IPS DF 4.7 (cell line): ENCODE measurements around the gene HECTD3.
"Not testable (repeated sequence)": the region's sequence is repeated elsewhere in the genome, so short reads cannot be mapped to it uniquely, and the experiment has no call there.

Experiments
- DNase-seq: peaks from one replicate; pipeline ENCODE4 v3.0.0-alpha.2; 2013; ENCODE audit warnings: low spot score; ENCODE audit errors: extremely low read depth

The HECTD3 gene

DNA sequence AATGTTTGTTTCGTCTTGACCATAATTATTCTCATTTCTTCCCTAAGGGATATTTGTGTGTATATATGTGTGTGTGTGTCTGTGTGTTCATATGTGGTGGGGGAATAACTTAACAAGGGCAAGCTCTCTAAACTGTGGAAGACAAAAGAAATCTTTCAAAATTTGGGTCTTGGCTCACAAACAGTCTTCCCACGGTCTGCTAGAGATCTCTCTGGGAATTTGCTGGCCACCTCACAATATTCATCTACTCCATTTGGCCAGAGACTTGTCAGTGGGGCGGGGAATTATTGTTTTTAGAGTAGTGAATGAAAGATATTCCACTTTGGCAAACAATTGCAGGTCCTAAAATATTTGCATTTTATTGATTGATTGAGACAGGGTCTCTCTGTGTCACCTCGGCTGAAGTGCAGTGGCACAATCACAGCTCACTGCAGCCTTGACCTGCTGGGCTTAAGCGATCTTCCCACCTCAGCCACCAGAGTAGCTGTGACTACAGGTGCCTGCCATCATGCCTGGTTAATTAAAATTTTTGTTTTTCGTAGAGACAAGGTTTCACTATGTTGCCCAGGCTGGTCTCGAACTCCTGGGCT, 16.7 kb downstream of the HECTD3 start:
- DNase-seq = no peak

DNA sequence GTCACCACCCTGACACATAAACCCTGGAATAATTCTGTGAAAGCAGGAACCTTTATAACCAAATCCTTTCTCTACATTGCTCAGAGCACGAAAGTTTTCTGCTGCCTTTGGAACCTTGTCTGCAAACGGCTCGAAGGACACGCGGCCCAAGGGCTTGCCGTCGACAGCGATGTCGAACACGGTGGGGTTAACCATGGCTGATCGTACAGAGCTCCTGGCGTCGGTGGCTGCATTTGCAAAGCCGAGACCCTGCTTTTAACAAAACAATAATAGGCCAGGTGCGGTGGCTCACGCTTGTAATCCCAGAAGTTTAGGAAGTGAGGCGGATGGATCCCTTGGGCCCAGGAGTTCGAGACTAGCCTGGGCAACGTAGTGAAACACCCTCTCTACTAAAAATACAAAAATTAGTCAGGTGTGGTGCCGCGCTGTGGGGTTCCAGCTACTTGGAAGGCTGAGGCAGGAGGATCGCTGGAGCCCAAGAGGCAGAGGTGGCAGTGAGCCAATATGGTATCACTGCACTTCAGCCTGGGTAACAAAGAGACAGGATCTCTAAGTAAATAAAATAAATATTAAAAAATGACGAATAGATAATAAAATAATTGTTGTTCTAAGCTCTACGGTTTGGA, 22.5 kb downstream of the HECTD3 start:
- DNase-seq = no peak

DNA sequence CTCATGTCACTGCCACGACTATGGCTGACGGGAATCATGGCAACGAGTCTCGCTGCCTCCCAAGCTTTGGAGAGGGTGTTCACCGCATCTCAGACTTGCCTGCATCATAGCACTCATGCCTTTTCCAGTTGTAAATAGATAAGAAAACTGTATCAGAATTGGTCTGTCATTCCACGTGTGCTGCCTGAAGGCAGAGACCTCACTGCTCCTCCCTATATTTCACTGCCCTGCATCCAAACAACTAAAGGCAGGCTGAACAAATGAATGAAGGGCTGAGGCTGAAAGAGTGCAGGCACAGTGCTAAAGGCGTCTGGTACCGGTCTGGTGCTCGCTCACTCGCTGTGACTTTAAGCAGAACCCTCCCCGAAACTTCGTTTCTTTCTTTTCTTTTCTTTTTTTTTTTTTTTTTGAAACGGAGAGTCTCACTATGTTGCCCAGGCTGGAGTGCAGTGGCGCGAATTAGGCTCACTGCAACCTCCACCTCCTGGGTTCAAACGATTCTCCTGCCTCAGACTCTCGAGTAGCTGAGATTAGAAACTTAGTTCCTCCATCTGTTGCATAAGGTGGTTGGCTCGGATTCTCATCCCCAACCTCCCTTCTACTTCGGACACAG, 25.3 kb downstream of the HECTD3 start:
- no peak for DNase-seq

GRCh38 chr1:44977372-44977771, 33.8 kb downstream of the HECTD3 start:
- not testable (repeated sequence) for DNase-seq

DNA sequence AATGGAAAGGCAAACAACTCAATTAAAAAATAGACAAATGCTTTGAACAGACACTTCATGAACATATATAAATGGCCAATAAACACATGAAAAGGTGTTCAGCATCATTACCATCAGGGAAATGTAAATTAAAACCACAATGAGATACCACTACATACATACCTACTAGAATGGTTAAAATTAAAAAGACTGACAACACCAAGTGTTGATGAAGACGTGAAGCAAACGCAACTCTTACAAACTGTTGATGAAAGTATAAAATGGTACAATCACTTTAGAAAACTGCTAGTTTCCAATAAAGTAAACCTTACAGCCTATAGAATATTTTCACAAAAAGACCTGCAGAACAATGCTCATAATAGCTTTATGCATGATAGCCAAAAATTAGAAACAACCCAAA, 34.9 kb downstream of the HECTD3 start:
- no peak for DNase-seq

DNA sequence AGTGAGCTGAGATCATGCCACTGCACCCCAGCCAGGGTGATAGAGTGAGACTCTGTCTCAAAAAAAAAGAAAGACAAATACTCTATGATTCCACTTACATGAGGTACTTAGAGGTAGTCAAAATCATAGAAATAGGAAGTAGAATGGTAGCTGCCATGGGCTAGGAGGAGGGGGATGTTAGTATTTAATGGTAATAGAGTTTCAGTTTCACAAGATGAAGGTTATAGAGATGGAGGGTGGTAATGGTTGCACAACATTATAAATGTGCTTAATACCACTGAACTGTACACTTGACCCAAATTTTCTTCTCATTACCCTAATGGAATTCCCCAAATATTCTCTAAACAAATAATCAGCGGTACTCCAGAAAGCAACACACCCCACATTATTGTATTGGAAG, 37.5 kb downstream of the HECTD3 start:
- DNase-seq = no peak

GRCh38 chr1:44970317-44970716, 40.8 kb downstream of the HECTD3 start:
- no peak for DNase-seq

DNA sequence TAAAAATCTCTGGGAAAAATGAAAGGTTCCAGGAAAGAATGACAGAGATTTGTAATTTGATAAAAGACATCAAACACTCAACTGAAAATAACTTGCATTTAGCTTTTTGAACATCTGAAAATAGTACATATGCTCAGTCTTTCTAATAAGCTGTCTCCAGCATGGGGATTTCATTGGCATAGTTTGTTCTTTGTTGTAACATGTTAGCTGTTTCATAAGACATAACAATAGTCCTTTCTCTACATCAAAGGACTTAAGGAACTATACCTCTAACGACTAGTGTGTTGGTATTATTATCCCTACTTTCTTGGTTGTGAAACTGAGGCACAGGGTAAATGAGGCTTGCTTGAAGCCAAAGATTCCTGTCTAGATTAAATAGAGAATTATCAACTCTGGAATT, 46.7 kb downstream of the HECTD3 start:
- no peak for DNase-seq

DNA sequence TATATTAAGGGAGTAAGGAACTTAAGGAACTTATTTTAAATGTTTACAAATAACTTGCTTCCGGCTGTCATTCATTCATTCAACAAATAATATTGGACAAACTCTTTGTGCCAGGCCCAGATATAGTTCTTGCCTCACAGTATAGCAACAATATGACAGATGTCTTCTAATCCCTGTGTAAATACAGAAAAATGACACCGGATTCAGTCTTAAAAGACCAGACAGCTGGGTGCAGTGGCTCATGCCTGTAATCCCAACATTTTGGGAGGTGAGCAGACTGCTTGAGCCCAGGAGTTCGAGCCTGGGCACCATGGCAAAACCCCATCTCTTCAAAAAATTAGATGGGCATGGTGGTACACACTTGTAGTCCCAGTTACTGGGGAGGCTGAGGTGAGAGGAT, 48.4 kb downstream of the HECTD3 start:
- no peak for DNase-seq

DNA sequence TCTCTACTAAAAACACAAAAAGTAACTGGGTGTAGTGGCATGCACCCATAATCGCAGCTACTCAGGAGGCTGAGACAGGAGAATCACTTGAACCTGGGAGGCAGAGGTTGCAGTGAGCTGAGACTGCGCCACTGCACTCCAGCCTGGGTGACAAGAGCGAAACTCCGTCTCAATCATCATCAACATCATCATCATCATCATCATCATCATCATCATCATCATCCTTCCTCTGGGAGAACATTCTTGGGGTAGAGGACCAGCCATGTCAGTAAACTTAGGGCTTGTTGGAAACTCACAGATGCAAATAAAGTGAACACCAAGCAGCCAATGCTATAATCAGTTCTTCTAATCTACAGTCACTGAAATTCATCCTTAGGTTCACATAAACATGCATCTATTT, 49.1 kb downstream of the HECTD3 start:
- not testable (repeated sequence) for DNase-seq

DNA sequence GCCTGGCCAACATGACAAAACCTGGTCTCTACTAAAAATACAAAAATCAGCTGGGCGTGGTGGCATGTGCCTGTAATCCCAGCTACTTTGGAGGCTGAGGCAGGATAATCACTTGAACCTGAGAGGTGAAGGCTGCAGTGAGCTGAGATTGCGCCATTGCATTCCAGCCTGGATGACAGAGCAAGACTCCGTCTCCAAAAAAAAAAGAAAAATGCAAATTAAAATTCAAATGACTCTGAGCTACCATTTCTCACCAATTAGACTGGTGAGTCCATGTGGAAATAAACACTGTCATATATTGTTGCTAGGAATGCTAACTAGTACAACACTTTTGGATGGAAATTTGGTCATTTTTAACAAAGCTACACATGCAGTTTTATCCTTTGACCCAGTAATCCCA, 53.6 kb downstream of the HECTD3 start:
- not testable (repeated sequence) for DNase-seq

DNA sequence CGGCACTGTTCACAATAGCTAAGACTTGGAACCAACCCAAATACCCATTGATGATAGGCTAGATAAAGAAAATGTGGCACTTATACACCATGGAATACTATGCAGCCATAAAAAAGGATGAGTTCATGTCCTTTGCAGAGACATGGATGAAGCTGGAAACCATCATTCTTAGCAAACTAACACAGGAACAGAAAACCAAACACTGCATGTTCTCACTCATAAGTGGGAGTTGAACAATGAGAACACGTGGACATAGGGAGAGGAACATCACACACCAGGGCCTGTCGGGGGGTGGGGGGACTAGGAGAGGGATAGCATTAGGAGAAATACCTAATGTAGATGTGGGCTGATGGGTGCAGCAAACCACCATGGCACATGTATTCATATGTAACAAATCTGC, 55.0 kb downstream of the HECTD3 start:
- DNase-seq = not testable (repeated sequence)
